Thoracic aorta (tissue), 2 donors: Measurements from ENCODE around the gene HELZ2. TPM values are rescaled to one million over a fixed set of nuclear protein-coding genes. Genes with fewer than 3 reads are reported as not detected.

Experiments used
- ATAC-seq: fragments of 150-250 bp; one replicate; pipeline ENCODE4 v1.8.0; 2017; ENCODE audit warnings: low read depth; ENCODE audit not compliant: insufficient number of reproducible peaks, low FRiP score
- DNase-seq: peaks from one replicate; pipeline ENCODE4 v3.0.0-alpha.2; 2020; ENCODE audit warnings: low spot score
- H3K27ac ChIP-seq, 2 donors: fragments of 200-600 bp; sonication (generic); 1 replicate in 1 of 2; 2 replicates in 1 of 2; pipeline ENCODE4 v1.5.1; 2016; ENCODE audit warnings: mild to moderate bottlenecking in 2 of 2, moderate library complexity in 2 of 2
- H3K27me3 ChIP-seq: fragments of 200-600 bp; sonication (generic); replicated peaks from 2 replicates; pipeline ENCODE4 v1.6.0; 2016; ENCODE audit warnings: mild to moderate bottlenecking; ENCODE audit not compliant: insufficient read depth
- H3K36me3 ChIP-seq: fragments of 200-600 bp; sonication (generic); one replicate; pipeline ENCODE4 v1.5.1; 2016
- H3K4me1 ChIP-seq, 2 donors: fragments of 200-600 bp; sonication (generic); 1 replicate in 1 of 2; 2 replicates in 1 of 2; pipeline versions ENCODE4 v1.5.1 to v1.6.0; 2016; ENCODE audit warnings: low read depth in 2 of 2, mild to moderate bottlenecking in 1 of 2; ENCODE audit not compliant: control insufficient read depth in 1 of 2
- H3K4me3 ChIP-seq: fragments of 200-600 bp; sonication (generic); 2 replicates; pipeline ENCODE4 v1.5.1; 2016; ENCODE audit warnings: mild to moderate bottlenecking
- H3K9me3 ChIP-seq: fragments of 200-600 bp; sonication (generic); 2 replicates; pipeline ENCODE4 v1.5.1; 2016
- CTCF ChIP-seq: fragments of 200-600 bp; sonication (generic); IDR thresholded peaks from one replicate; pipeline ENCODE4 v1.5.1; 2019; ENCODE audit warnings: antibody characterized with exemption
- total RNA-seq, 2 donors: library from RNA; depleted of rRNA; stranded (reverse); fragments of >200 nt; gene quantifications; one replicate each; pipeline versions ENCODE4 v1.1.0 to v1.2.3, GENCODE V29; 2016

Gene HELZ2
- total RNA-seq, 2 donors from 2014 or later: 45.2 to 50.3 TPM

GRCh38 chr20:63543733-63544132 lies 30.3 kb downstream of the HELZ2 start:
- ATAC-seq: no peak

GRCh38 chr20:63543131-63543530 lies 30.9 kb downstream of the HELZ2 start:
- H3K4me1 ChIP-seq: no peaks in the 10 kb centered on the region
- H3K4me3 ChIP-seq: no peak overlapping the region
- no peaks in the 10 kb centered on the region for H3K9me3 ChIP-seq
- TF ChIP-seq CTCF: no peak
- H3K27ac ChIP-seq: no peak overlapping the region
- H3K27me3 ChIP-seq: peaks cover 2% of the 10 kb centered on the region
- ATAC-seq: no peak
- H3K36me3 ChIP-seq: no peaks in the 10 kb centered on the region
- DNase-seq: no peak

More at GRCh38 chr20:63543733-63544132, 30.3 kb downstream of the HELZ2 start:
- Histone ChIP-seq H3K4me1 (no peaks in the 10 kb centered on the region), H3K27me3 (peaks cover 8% of the 10 kb centered on the region), H3K27ac (no peak overlapping the region), H3K4me3 (no peak overlapping the region), H3K36me3 (no peaks in the 10 kb centered on the region), H3K9me3 (no peaks in the 10 kb centered on the region)
- TF ChIP-seq CTCF: no peak
- no peak for DNase-seq

GRCh38 chr20:63542696-63543095 lies 31.3 kb downstream of the HELZ2 start:
- Histone ChIP-seq H3K36me3 (no peaks in the 10 kb centered on the region), H3K27me3 (no peaks in the 10 kb centered on the region), H3K4me3 (no peak overlapping the region), H3K9me3 (no peaks in the 10 kb centered on the region), H3K27ac (no peak overlapping the region), H3K4me1 (peaks cover 0 to 2% of the 10 kb centered on the region in 2 donors)
- DNase-seq (no peak), ATAC-seq (no peak)
- no peak for TF ChIP-seq CTCF

GRCh38 chr20:63542031-63542559 lies 31.9 kb downstream of the HELZ2 start:
- H3K4me1 ChIP-seq: peaks cover 0 to 5% of the 10 kb centered on the region in 2 donors
- no peaks in the 10 kb centered on the region for H3K36me3 ChIP-seq
- DNase-seq (no peak), ATAC-seq (no peak)
- H3K4me3 ChIP-seq: no peak overlapping the region
- H3K27ac ChIP-seq: no peak overlapping the region
- H3K27me3 ChIP-seq: no peaks in the 10 kb centered on the region
- no peak for TF ChIP-seq CTCF
- no peaks in the 10 kb centered on the region for H3K9me3 ChIP-seq

- Histone ChIP-seq H3K4me1 (peaks cover 0 to 5% of the 10 kb centered on the region in 2 donors), H3K4me3 (no peak overlapping the region), H3K27me3 (no peaks in the 10 kb centered on the region), H3K36me3 (no peaks in the 10 kb centered on the region), H3K27ac (no peak overlapping the region), H3K9me3 (no peaks in the 10 kb centered on the region)
- TF ChIP-seq CTCF: no peak
- ATAC-seq: no peak
- DNase-seq: no peak
Observed at GRCh38 chr20:63541371-63541770, 32.7 kb downstream of the HELZ2 start.
